ENCODE results near the gene SESN1. TPM values are rescaled to one million over a fixed set of nuclear protein-coding genes. Genes with fewer than 3 reads are reported as not detected.

The SESN1 gene
- polyA plus RNA-seq, 2 of the 4 experiments (the other 2 are of a cell fraction): 7.9 to 13.9 TPM

- ChIA-PET POLR2A (no interaction called here), CTCF (no interaction called here)
- WGBS (ENCODE audit: missing lambda C conversion rate): 71% methylated on average over 11 of the region's 12 CpGs
- H3K4me1 ChIP-seq: no peaks in the 10 kb centered on the region
- DNase-seq (ENCODE audit: low read depth in 1 of 2, low spot score in 1 of 2): no peak
- no peaks in the 10 kb centered on the region for H3K9me3 ChIP-seq
- no peak overlapping the region for H3K4me2 ChIP-seq
- ATAC-seq: no peak
- FAIRE-seq: no peak
- H3K4me3 ChIP-seq: no peak overlapping the region
- no peak overlapping the region for H3K27ac ChIP-seq
- TF ChIP-seq MAX (IDR thresholded peaks at IDR 0.05): no peak
- no peak for TF ChIP-seq EHF (CRISPR knock-in tag; IDR thresholded peaks at IDR 0.05)
- no peak for TF ChIP-seq RNF2 (IDR thresholded peaks at IDR 0.05; ENCODE audit: borderline replicate concordance, low read depth)
These were observed 127.5 kb downstream of the SESN1 start for GRCh38 chr6:108966855-108967755.

- Histone ChIP-seq H3K4me1 (no peaks in the 10 kb centered on the region), H3K27ac (no peak overlapping the region), H3K9me3 (no peaks in the 10 kb centered on the region), H3K4me2 (no peak overlapping the region), H3K4me3 (no peak overlapping the region)
- TF ChIP-seq RAD21 (conservative IDR thresholded peaks at IDR 0.05 in 1 of 2, IDR thresholded peaks at IDR 0.05 in 1 of 2): no peak
- no peak for TF ChIP-seq FOXS1 (CRISPR knock-in tag; IDR thresholded peaks at IDR 0.05)
- FAIRE-seq (no peak), ATAC-seq (no peak), DNase-seq (ENCODE audit: low read depth in 1 of 2, low spot score in 1 of 2) (no peak)
- ChIA-PET CTCF (no interaction called here), POLR2A (no interaction called here)
- 95% methylated on average over 5 of the region's 5 CpGs for WGBS (ENCODE audit: missing lambda C conversion rate)
These were observed 128.4 kb downstream of the SESN1 start for GRCh38 chr6:108966251-108966650.

GRCh38 chr6:108961985-108962384 lies 132.7 kb downstream of the SESN1 start:
- no peaks in the 10 kb centered on the region for H3K9me3 ChIP-seq
- ChIA-PET CTCF (no interaction called here), POLR2A (no interaction called here)
- DNase-seq (ENCODE audit: low read depth in 1 of 2, low spot score in 1 of 2): no peak
- no peak for FAIRE-seq
- no peak for ATAC-seq
- TF ChIP-seq REST (IDR thresholded peaks at IDR 0.05) (no peak), HDAC2 (IDR thresholded peaks at IDR 0.05) (no peak), E2F6 (IDR thresholded peaks at IDR 0.05; ENCODE audit: borderline replicate concordance, low read depth) (no peak), RFX5 (IDR thresholded peaks at IDR 0.05) (no peak)
- no peaks in the 10 kb centered on the region for H3K4me1 ChIP-seq
- H3K4me2 ChIP-seq: no peak overlapping the region
- no peak overlapping the region for H3K27ac ChIP-seq
- 83% methylated on average over 6 of the region's 6 CpGs for whole genome bisulfite sequencing (ENCODE audit: missing lambda C conversion rate)
- no peak overlapping the region for H3K4me3 ChIP-seq

GRCh38 chr6:108961077-108961476 lies 133.6 kb downstream of the SESN1 start:
- Histone ChIP-seq H3K4me2 (no peak overlapping the region), H3K9me3 (no peaks in the 10 kb centered on the region), H3K4me1 (no peaks in the 10 kb centered on the region), H3K27ac (no peak overlapping the region), H3K4me3 (no peak overlapping the region)
- no peak for TF ChIP-seq NFE2L2 (conservative IDR thresholded peaks at IDR 0.05; ENCODE audit: low read length)
- no peak for TF ChIP-seq RNF2 (IDR thresholded peaks at IDR 0.05; ENCODE audit: borderline replicate concordance, low read depth)
- TF ChIP-seq POLR2A (IDR thresholded peaks at IDR 0.05; ENCODE audit: low read length): no peak
- TF ChIP-seq KDM5A (IDR thresholded peaks at IDR 0.05): no peak
- TF ChIP-seq HMGXB4 (CRISPR knock-in tag; IDR thresholded peaks at IDR 0.05; ENCODE audit: borderline replicate concordance): no peak
- TF ChIP-seq EHF (CRISPR knock-in tag; IDR thresholded peaks at IDR 0.05): no peak
- no peak for TF ChIP-seq HDAC2 (IDR thresholded peaks at IDR 0.05)
- TF ChIP-seq BHLHE40 (IDR thresholded peaks at IDR 0.05; ENCODE audit: low read depth, low read length): no peak
- DNase-seq (ENCODE audit: low read depth in 1 of 2, low spot score in 1 of 2) (no peak), FAIRE-seq (no peak), ATAC-seq (no peak)
- WGBS (ENCODE audit: missing lambda C conversion rate): 92% methylated on average over 13 of the region's 14 CpGs
- ChIA-PET POLR2A (no interaction called here), CTCF (no interaction called here)
